ENCODE measurements around the gene PLXNB2.
A peak's percentile ranks its signal among the peaks of the same experiment; 100 is the strongest.

DNA sequence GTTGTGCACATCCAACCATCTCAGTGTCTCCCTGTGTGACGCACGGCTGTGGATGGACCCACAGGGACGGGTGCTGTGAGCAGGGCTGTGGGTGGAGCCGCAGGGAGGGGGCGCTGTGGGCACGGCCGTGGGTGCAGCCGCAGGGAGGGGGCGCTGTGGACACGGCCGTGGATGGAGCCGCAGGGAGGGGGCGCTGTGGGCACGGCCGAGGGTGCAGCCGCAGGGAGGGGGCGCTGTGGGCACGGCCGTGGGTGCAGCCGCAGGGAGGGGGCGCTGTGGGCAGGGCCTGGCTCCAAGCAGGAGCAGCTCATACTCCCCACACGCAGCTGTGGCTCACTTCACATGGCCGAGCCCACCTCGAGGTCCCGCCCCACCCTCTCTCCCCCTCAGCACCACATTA is 31.3 kb downstream of the PLXNB2 start:
- TF ChIP-seq MAX (IDR thresholded peaks at IDR 0.05) (no peak), EZH2 (IDR thresholded peaks at IDR 0.05) (no peak), YY1 (IDR thresholded peaks at IDR 0.05; ENCODE audit: extremely low read depth, insufficient replicate concordance, low read depth, low read length) (no peak), EGR1 (IDR thresholded peaks at IDR 0.05; ENCODE audit: low read depth) (no peak), POLR2AphosphoS5 (IDR thresholded peaks at IDR 0.05; ENCODE audit: low read depth, low read length) (no peak), RAD21 (IDR thresholded peaks at IDR 0.05; ENCODE audit: low read depth) (peak; percentile 35)
- TF ChIP-seq, protein P1, sequence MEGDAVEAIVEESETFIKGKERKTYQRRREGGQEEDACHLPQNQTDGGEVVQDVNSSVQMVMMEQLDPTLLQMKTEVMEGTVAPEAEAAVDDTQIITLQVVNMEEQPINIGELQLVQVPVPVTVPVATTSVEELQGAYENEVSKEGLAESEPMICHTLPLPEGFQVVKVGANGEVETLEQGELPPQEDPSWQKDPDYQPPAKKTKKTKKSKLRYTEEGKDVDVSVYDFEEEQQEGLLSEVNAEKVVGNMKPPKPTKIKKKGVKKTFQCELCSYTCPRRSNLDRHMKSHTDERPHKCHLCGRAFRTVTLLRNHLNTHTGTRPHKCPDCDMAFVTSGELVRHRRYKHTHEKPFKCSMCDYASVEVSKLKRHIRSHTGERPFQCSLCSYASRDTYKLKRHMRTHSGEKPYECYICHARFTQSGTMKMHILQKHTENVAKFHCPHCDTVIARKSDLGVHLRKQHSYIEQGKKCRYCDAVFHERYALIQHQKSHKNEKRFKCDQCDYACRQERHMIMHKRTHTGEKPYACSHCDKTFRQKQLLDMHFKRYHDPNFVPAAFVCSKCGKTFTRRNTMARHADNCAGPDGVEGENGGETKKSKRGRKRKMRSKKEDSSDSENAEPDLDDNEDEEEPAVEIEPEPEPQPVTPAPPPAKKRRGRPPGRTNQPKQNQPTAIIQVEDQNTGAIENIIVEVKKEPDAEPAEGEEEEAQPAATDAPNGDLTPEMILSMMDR (IDR thresholded peaks at IDR 0.05 in 2 of 3, conservative IDR thresholded peaks at IDR 0.05 in 1 of 3; ENCODE audit: borderline replicate concordance in 1 of 3, insufficient read depth in 1 of 3, low read depth in 2 of 3, low read length in 2 of 3): peak in 2 of 3 experiments; percentile 63 to 98
